Activated CD8-positive, alpha-beta memory T cell treated with anti-CD3 and anti-CD28 coated beads for 1 hour (primary cell): ENCODE measurements around the gene USP49.
"Not testable (repeated sequence)": the region's sequence is repeated elsewhere in the genome, so short reads cannot be mapped to it uniquely, and the experiment has no call there.

Experiments
- DNase-seq, 2 donors: peaks; one replicate each; pipeline ENCODE4 v3.0.0-alpha.2; 2020; ENCODE audit warnings: low read depth in 1 of 2; ENCODE audit errors: extremely low read depth in 1 of 2

USP49 gene

DNA sequence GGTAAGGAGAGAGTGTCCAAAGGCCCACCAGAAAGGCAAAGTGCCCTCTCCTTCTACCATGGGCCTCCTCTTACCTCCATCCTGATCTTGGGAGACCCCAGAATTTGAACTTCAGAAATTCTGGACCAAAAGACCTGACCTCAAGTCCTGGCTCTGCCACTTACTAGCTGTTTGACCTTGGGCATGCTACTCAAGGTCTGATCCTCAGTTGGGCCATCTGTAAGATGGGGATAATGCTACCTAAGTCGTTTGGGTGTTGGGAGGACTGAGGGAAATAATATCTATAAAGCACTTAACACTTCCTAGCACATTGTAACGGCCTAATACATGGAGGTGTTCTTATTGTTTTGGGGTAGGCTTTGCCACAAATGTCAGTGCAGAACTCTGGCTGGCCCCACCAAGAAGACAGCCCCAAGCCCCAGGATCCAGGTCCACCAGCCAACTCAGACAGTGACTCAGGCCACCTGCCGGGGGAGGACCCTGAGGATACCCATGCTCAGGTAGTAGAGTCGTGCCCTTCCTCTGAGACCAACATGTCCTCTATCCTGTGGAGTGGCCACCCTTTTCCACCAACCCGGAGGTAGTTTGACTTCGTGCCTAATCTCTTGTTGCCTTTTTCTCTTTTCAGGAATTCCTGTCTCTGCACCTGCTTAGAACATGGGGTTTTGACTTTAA is 111.9 kb downstream of the USP49 start:
- DNase-seq: no peak

DNA sequence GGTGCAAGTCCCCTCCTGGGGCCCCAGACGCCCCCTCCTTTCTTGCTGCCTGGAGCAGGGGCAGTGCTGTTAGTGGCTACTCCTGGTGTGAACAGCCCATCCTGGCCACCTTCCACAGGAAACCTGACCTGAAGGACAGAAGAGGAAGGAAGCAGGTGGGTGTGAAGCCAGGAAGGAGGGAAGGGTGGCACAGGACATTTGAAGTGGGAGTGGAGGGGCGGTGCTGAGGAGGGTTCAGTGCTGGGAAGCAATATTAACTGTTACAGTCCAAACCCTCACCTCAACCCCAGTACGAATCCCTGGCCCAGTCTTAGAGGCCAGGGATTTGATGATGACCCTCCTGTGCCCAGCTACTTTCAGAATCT is 113.8 kb downstream of the USP49 start:
- no peak for DNase-seq

GRCh38 chr6:41780551-41781365 is 114.4 kb downstream of the USP49 start, which contains the start of gene PRICKLE4:
Gene PRICKLE4 (plus strand): TSS chr6:41780782. CDS start chr6:41783474, 2,692 bp downstream.
- DNase-seq: no peak

DNA sequence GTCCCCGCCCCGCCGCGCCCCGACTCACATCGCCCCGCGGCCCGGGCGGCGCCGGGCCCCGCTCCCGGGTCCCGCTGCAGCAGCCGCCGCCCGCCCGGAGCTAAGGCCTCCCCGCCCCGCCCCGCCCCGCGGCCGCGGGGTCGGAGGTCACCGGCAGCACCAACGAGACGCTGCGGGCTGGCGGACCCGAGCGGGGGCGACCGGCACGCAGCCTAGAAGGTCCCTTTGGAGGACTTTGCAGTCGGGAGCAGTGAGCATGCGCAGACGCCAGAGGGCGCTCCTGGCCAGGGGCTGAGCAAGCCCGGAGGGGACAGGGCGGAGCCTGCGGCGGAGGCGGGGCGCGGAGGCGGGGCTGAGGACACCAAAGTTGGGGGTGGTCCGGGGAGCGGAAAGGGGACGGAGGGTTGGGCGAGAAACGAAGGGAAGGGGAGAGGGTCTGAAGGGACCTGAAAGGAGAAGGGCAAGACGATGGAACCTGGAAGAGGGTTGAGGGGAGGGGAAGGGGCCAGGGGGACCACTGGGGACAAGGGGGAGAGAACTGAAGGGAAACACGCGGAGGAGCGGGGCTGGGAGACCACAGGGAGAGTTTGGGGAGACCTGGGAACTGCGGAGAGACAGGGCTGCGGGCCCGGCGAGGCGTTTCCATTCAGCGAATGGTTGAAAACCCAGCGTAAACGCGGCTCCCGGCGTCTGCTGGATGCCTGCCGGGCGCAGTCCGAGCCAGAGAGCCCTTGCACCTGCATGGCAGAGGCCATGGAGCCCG is 115.2 kb downstream of the USP49 start, which contains the start of gene FRS3:
Gene FRS3, minus strand, starts transcription at position 113 of the 763 bp plus-strand sequence. CDS start 2,913 bp downstream, outside the sequence.
- peak; percentile 98 to 100 for DNase-seq

DNA sequence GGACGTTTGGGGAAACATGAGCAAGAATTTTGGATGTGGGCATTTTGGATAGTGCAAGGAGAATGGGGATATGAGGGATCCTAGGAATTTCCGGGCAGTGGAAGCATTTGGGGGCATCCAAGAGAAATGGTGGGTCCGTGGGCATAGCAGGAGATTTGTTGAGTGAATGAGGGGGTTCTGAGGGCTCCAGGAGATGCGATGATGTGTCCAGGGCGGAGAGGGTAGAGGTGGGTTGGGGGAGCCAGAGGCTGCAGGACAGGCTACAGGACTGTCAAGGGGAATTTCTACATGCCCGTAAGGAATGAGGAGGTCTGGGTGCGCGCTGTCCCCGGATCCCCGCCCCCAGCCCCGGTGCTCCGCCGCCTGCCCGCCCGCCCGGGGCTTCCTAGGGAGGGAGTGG is 115.8 kb downstream of the USP49 start:
- no peak for DNase-seq

DNA sequence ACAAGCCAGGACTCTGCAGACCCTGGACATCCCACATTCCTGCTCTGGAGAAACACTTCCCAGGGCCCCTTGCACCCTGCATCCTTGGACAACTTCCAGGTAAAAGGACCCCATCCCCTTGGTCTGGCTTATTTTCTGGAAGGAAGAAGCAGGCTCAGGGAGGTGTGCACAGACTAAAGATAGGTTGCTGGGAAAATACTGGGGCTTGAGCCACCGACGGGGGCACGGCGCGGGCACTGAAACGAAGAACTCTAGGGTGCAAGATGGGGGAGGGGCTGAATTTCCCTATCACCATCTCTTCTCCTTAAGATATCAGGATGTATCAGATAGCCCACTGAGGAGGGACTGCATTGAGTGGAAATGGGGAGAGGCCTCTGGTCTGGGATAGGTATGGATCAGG is 116.3 kb downstream of the USP49 start:
- no peak for DNase-seq

GRCh38 chr6:41777551-41778285 is 117.5 kb downstream of the USP49 start:
- DNase-seq: no peak

- DNase-seq: no peak
Observed at GRCh38 chr6:41775293-41775882, 119.8 kb downstream of the USP49 start.

DNA sequence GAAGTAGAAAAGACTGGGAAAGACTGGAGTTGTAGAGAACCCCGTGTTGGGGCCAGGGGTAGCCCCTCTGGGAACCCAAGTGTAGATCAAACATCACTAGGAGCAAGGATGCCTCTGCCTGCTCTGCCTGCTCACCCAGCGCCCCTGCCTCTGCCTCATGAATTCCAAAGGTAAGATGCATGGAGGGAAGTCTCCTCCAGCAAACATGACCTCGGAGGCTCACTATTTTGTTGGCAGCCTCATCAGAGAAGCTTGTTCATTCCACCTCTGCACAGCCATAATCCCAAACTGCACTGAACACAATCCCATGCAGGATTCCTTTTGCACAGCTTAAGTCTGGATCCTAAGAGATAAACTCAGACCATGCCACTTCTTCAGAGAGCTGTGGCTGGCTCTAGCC is 120.3 kb downstream of the USP49 start:
- no peak for DNase-seq

- DNase-seq: no peak
Observed at GRCh38 chr6:41771058-41771983, 123.9 kb downstream of the USP49 start.

DNA sequence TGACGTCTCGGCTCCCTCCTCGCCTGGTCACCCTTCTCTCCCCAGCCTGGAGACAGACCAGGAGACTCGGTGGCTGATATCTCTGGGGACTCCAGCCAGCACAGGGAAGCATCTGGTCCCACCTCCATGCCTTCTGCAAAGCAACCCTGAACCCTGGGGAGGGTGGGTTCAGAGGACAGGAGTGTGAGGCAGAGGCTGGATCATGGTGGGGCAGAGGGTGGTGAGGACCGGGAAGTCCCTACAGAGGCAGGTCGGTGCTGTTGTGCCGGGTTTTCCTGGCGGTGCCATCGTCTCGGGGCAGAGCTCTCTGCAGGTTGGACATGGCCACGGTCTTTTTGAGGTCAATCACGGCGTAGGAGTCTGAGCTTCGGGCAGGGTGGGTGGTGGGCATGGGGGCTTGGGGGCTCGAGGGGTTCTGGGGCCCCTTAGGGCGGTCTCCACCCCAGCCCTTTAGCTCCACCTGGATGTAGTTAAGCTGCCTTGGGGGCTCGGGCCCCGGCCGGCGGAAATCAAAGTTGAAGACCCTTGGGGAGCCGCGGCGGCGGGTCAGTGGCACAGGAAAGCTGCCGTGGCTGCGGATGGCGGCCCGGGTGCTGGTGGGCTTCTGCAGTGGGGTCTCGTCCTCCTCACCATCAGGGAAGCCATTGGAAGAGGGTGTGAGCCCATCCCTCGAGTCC is 124.7 kb downstream of the USP49 start:
- DNase-seq: no peak

GRCh38 chr6:41769376-41769775 is 125.8 kb downstream of the USP49 start:
- no peak for DNase-seq

DNA sequence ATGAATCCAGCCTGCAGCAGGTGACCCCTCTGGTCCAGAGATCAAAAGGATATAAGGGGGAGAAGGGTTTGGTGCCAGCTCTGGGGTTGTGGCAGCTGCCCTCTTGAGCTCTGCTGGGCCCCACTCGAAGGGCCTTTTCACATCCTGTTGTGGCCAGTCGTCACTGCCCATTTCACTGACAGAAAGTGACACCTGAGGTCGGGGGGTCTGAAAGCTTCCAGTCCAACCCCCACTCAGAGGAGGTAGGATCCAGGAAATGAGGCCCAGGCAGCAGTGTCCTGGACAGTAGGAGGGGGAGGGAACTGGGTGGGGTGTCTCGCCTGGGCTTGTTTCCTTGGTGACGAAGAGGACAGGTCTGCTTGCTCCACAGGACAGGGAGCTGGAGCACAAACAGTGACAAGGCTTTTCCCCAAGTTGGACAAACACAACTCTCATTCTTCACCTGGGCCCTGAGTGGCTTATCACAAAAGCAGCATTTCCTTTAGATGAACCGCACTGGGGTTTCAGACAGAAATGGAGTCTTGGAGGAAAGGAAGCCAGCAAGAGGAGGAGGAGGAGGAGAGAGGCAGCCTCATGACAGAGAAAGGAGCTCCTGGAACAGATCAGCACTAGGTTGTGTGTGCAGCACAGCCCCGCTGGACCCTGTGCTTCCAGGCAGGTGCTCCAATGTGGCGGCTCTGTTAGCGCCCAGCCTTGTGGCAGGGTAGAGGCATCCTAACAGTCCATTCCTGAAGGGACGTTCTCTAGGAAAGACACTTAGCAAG is 126.4 kb downstream of the USP49 start:
- no peak for DNase-seq

- DNase-seq: no peak
Observed at GRCh38 chr6:41767112-41767833, 127.9 kb downstream of the USP49 start.

- not testable (repeated sequence) for DNase-seq
Observed at GRCh38 chr6:41766043-41766664, 129.0 kb downstream of the USP49 start.

- no peak for DNase-seq
Observed at GRCh38 chr6:41763470-41763869, 131.7 kb downstream of the USP49 start.
